Type B pancreatic cell (in vitro differentiated cells): ENCODE measurements around the gene RPRD2. TPM values are rescaled to one million over a fixed set of nuclear protein-coding genes. Genes with fewer than 3 reads are reported as not detected.

Experiments
- DNase-seq: peaks from one replicate; pipeline ENCODE4 v3.0.0; 2021; ENCODE audit warnings: mixed read lengths; ENCODE audit not compliant: unreplicated experiment; ENCODE audit errors: extremely low spot score
- H3K27ac Mint-ChIP-seq: 2 replicates; pipeline ENCODE4 v1.8.0; 2021; ENCODE audit warnings: mild to moderate bottlenecking, mixed read lengths
- H3K27me3 Mint-ChIP-seq: 2 replicates; pipeline ENCODE4 v1.8.0; 2021; ENCODE audit warnings: mixed read lengths
- H3K36me3 Mint-ChIP-seq: 2 replicates; pipeline ENCODE4 v1.8.0; 2021; ENCODE audit warnings: mixed read lengths
- H3K4me1 Mint-ChIP-seq: one replicate; pipeline ENCODE4 v1.8.0; 2021; ENCODE audit warnings: mixed read lengths; ENCODE audit not compliant: unreplicated experiment
- H3K4me3 Mint-ChIP-seq: 2 replicates; pipeline ENCODE4 v1.8.0; 2021; ENCODE audit warnings: mild to moderate bottlenecking, mixed read lengths
- H3K9me3 Mint-ChIP-seq: 2 replicates; pipeline ENCODE4 v1.8.0; 2021; ENCODE audit warnings: mixed read lengths
- CTCF ChIP-seq: fragments of 200-600 bp; sonication (generic); conservative IDR thresholded peaks from 2 replicates; pipeline ENCODE4 v1.5.0; 2021; ENCODE audit warnings: antibody characterized with exemption, mild to moderate bottlenecking
- microRNA-seq: library from miRNA; unstranded; fragments of <30 nt; microRNA quantifications from one replicate; pipeline ENCODE4, GENCODE V29; 2020
- total RNA-seq: library from RNA; stranded (reverse); gene quantifications from 2 replicates; pipeline ENCODE4 v1.2.1, GENCODE V29; 2021; ENCODE audit warnings: low replicate concordance

Gene RPRD2
- total RNA-seq, 1 donor from 2014 or later: 37.8 TPM

GRCh38 chr1:150525348-150525747 is 161.4 kb downstream of the RPRD2 start:
- Mint-ChIP-seq H3K9me3 (no peaks in the 10 kb centered on the region), H3K4me1 (peaks cover 4% of the 10 kb centered on the region), H3K27me3 (no peaks in the 10 kb centered on the region), H3K4me3 (no peak overlapping the region), H3K27ac (no peak overlapping the region), H3K36me3 (no peaks in the 10 kb centered on the region)
- TF ChIP-seq CTCF: no peak
- DNase-seq: no peak

Small RNA genes lying within 50 kb of the gene (microRNA-seq; reads per million reads assigned to microRNA genes)
- gene MIR6878: not detected

Other genes starting within 250 kb of the RPRD2 start
- 27.1 and 72.0 TPM in 2 replicates for gene PLEKHO1, start 214.2 kb upstream of the RPRD2 start, total RNA-seq
- gene ANP32E, start 128.0 kb upstream of the RPRD2 start, total RNA-seq: 26.8 and 71.9 TPM in 2 replicates
- gene CA14, start 106.4 kb upstream of the RPRD2 start, total RNA-seq: 0.43 and 42.9 TPM in 2 replicates
- 148 and 174 TPM in 2 replicates for gene APH1A, start 95.1 kb upstream of the RPRD2 start, total RNA-seq
- gene C1orf54, start 91.4 kb upstream of the RPRD2 start, total RNA-seq: 3.8 and 29.6 TPM in 2 replicates
- gene CIART, start 81.6 kb upstream of the RPRD2 start, total RNA-seq: 1.4 and 5.1 TPM in 2 replicates
- gene MRPS21, start 70.3 kb upstream of the RPRD2 start, total RNA-seq: 81.7 and 84.4 TPM in 2 replicates
- 52.5 and 70.2 TPM in 2 replicates for gene PRPF3, start 42.6 kb upstream of the RPRD2 start, total RNA-seq
- 30.2 and 36.6 TPM in 2 replicates for gene TARS2, start 123.3 kb downstream of the RPRD2 start, total RNA-seq
- 31.5 and 33.8 TPM in 2 replicates for gene ECM1, start 144.0 kb downstream of the RPRD2 start, total RNA-seq
- gene FALEC, start 151.6 kb downstream of the RPRD2 start, total RNA-seq: 0.55 and 0.80 TPM in 2 replicates
- 12.5 and 24.6 TPM in 2 replicates for gene ADAMTSL4, start 185.3 kb downstream of the RPRD2 start, total RNA-seq
- 187 and 280 TPM in 2 replicates for gene MCL1, start 215.5 kb downstream of the RPRD2 start, total RNA-seq